HG03520 (cell line): ENCODE results near the gene TNP1.

ENCODE experiments used
- ATAC-seq: cut with Tn5 transposase; IDR thresholded peaks from one replicate; pipeline ENCODE4 v1.9.1; 2021; ENCODE audit warnings: mild to moderate bottlenecking, moderate library complexity; ENCODE audit not compliant: unreplicated experiment

TNP1 gene

GRCh38 chr2:216845426-216845825, 14.4 kb downstream of the TNP1 start:
- ATAC-seq: no peak

- ATAC-seq: no peak
Measured at GRCh38 chr2:216842636-216843035, 17.2 kb downstream of the TNP1 start.

DNA sequence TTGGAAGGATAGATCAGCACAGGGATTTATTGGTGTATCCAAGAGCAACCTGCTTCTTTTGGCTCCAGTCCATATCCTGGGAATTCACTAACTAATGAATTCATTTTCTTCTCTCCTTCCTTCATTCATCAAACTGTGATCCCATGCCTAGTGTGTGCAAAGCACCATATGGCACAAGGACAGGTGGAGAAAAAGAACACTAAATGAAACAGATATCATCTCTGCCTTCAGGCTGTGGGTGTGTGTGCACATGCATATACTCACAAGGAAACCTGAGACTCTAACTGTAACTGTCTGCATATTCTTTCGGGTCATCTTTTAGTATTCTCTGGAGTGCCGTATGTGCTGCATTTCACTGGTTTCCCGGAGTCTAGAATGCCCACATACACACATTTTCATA, 20.2 kb downstream of the TNP1 start:
- no peak for ATAC-seq

- ATAC-seq: no peak
Measured at GRCh38 chr2:216838151-216838550, 21.7 kb downstream of the TNP1 start.

- ATAC-seq: no peak
Measured at GRCh38 chr2:216837740-216838139, 22.1 kb downstream of the TNP1 start.

GRCh38 chr2:216833061-216833460, 26.8 kb downstream of the TNP1 start:
- ATAC-seq: no peak

GRCh38 chr2:216830346-216830745, 29.5 kb downstream of the TNP1 start:
- ATAC-seq: no peak

DNA sequence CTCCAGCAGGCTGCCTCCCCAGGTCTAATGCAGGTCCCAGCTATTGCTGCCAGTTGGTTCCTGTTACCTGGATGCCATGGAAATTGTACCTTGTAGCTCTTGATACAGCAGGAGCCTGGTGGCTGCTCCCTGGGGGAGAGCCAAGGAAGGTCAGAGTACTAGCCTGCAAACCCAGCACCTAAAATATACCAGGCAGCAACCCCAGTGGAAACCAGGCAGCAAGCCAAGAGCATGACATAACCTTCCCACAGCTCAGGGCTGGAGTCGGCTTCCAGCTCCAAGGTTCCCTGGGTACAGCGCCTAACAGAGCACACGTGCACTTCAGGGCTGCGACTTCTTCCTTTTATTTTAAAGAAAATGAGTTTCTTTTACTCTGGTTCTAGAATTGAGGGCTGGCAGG, 30.3 kb downstream of the TNP1 start:
- no peak for ATAC-seq

- no peak for ATAC-seq
Measured at GRCh38 chr2:216827073-216827720, 32.7 kb downstream of the TNP1 start.

- ATAC-seq: no peak
Measured at GRCh38 chr2:216822470-216822869, 37.4 kb downstream of the TNP1 start.

- no peak for ATAC-seq
Measured at GRCh38 chr2:216820709-216821108, 39.2 kb downstream of the TNP1 start.

- ATAC-seq: no peak
Measured at GRCh38 chr2:216819766-216820165, 40.1 kb downstream of the TNP1 start.

- ATAC-seq: no peak
Measured at GRCh38 chr2:216819055-216819454, 40.8 kb downstream of the TNP1 start.

- ATAC-seq: no peak
Measured at GRCh38 chr2:216810399-216811160, 49.3 kb downstream of the TNP1 start.
